IMR-90 (cell line): ENCODE results near the gene CACNG8. TPM values are rescaled to one million over a fixed set of nuclear protein-coding genes. Genes with fewer than 3 reads are reported as not detected.

Experiments used
- ATAC-seq: fragments of 200-7000 bp; cut with Tn5 transposase; 2 replicates; pipeline ENCODE4 v1.9.1; 2020; ENCODE audit warnings: low read depth, mild to moderate bottlenecking, moderate library complexity
- BruUV-seq: library from RNA; stranded (reverse); fragments of 400-500 nt; replicated peaks from 2 replicates; lab custom pipeline; 2021; lab: Mats Ljungman, UMichigan
- CTCF ChIA-PET: fragments of 300-600 bp; formaldehyde crosslinking; extraction: SDS; loops from one replicate; lab custom pipeline; 2021; ENCODE audit warnings: antibody characterized with exemption; lab: Yijun Ruan, JAX
- POLR2A ChIA-PET: fragments of 300-600 bp; sonication (Branson Sonifier 250); formaldehyde crosslinking; loops from one replicate; lab custom pipeline; 2022; ENCODE audit warnings: antibody characterized with exemption; ENCODE audit not compliant: unreplicated experiment; lab: Charles Lee
- DNase-seq: peaks from one replicate; pipeline ENCODE4 v3.0.0; 2013
- H2AFZ ChIP-seq: replicated peaks from 2 replicates; pipeline ENCODE3; 2013; ENCODE audit warnings: low read length, mild to moderate bottlenecking; ENCODE audit not compliant: poor library complexity
- H2AK5ac ChIP-seq: 2 replicates; pipeline ENCODE4 v1.6.1; 2013; ENCODE audit warnings: low read depth, low read length, inconsistent platforms
- H2AK9ac ChIP-seq: replicated peaks from 2 replicates; pipeline ENCODE3; 2013; ENCODE audit warnings: mild to moderate bottlenecking, low read depth, low read length, moderate library complexity; ENCODE audit not compliant: poor library complexity
- H2BK120ac ChIP-seq: 2 replicates; pipeline ENCODE4 v1.6.1; 2013; ENCODE audit warnings: low read depth, low read length, inconsistent platforms
- H2BK15ac ChIP-seq: 3 replicates; pipeline ENCODE4 v1.6.1; 2013; ENCODE audit warnings: low read depth, low read length, inconsistent platforms
- H2BK20ac ChIP-seq: 2 replicates; pipeline ENCODE4 v1.6.1; 2013; ENCODE audit warnings: low read depth, mild to moderate bottlenecking, inconsistent platforms, low read length, moderate library complexity
- H2BK5ac ChIP-seq: 2 replicates; pipeline ENCODE4 v1.6.1; 2013; ENCODE audit warnings: mild to moderate bottlenecking, low read depth, low read length, inconsistent platforms; ENCODE audit not compliant: poor library complexity, severe bottlenecking
- H3K14ac ChIP-seq: replicated peaks from 2 replicates; pipeline ENCODE4 v1.6.1; 2013; ENCODE audit warnings: low read depth, low read length, inconsistent platforms
- H3K18ac ChIP-seq: 2 replicates; pipeline ENCODE4 v1.6.1; 2013; ENCODE audit warnings: low read depth, low read length, control low read depth
- H3K23ac ChIP-seq: 2 replicates; pipeline ENCODE4 v1.6.1; 2013; ENCODE audit warnings: low read depth, low read length, inconsistent platforms
- H3K27ac ChIP-seq: 2 replicates; pipeline ENCODE4 v1.5.1; 2013; ENCODE audit warnings: mild to moderate bottlenecking, control low read depth, low read length; ENCODE audit not compliant: insufficient read depth
- H3K27me3 ChIP-seq: 2 replicates; pipeline ENCODE4 v1.6.1; 2013; ENCODE audit warnings: low read length; ENCODE audit not compliant: control insufficient read depth, insufficient read depth
- H3K36me3 ChIP-seq: 2 replicates; pipeline ENCODE4 v1.6.1; 2013; ENCODE audit warnings: low read length, mixed read lengths; ENCODE audit not compliant: control insufficient read depth, insufficient read depth
- H3K4ac ChIP-seq: 2 replicates; pipeline ENCODE4 v1.6.1; 2013; ENCODE audit warnings: low read depth, low read length, inconsistent platforms
- H3K4me1 ChIP-seq: 2 replicates; pipeline ENCODE4 v1.6.1; 2013; ENCODE audit warnings: low read length, mixed read lengths; ENCODE audit not compliant: control insufficient read depth, insufficient read depth
- H3K4me2 ChIP-seq: 2 replicates; pipeline ENCODE4 v1.6.1; 2013; ENCODE audit warnings: low read depth, mild to moderate bottlenecking, control low read depth, low read length, moderate library complexity
- H3K4me3 ChIP-seq: 2 replicates; pipeline ENCODE4 v1.5.1; 2013; ENCODE audit warnings: low read depth, mild to moderate bottlenecking, control low read depth, low read length, moderate library complexity; ENCODE audit not compliant: insufficient read depth
- H3K56ac ChIP-seq: 2 replicates; pipeline ENCODE4 v1.6.1; 2013; ENCODE audit warnings: low read length, inconsistent platforms; ENCODE audit not compliant: insufficient read depth; ENCODE audit errors: extremely low read depth
- H3K79me1 ChIP-seq, 2 experiments: 2 replicates each; pipeline ENCODE4 v1.6.1; 2013; ENCODE audit warnings: low read length in 2 of 2, inconsistent platforms in 1 of 2, low read depth in 1 of 2
- H3K9ac ChIP-seq: 2 replicates; pipeline ENCODE4 v1.6.1; 2013; ENCODE audit warnings: low read depth, low read length, control low read depth
- H3K9me1 ChIP-seq: 2 replicates; pipeline ENCODE4 v1.6.1; 2013; ENCODE audit warnings: low read length, inconsistent platforms; ENCODE audit not compliant: insufficient read depth
- H3K9me3 ChIP-seq: 2 replicates; pipeline ENCODE4 v1.6.1; 2013; ENCODE audit warnings: low read length; ENCODE audit not compliant: control insufficient read depth, insufficient read depth
- H4K20me1 ChIP-seq: 2 replicates; pipeline ENCODE4 v1.6.1; 2013; ENCODE audit warnings: low read length, inconsistent platforms; ENCODE audit not compliant: insufficient read depth
- H4K5ac ChIP-seq: 2 replicates; pipeline ENCODE4 v1.6.1; 2013; ENCODE audit warnings: mild to moderate bottlenecking, low read depth, low read length, control low read depth
- H4K8ac ChIP-seq, 2 experiments: 2 replicates each; pipeline ENCODE4 v1.6.1; 2013; ENCODE audit warnings: low read depth in 2 of 2, low read length in 2 of 2, control low read depth in 1 of 2, inconsistent platforms in 1 of 2
- H4K91ac ChIP-seq: 2 replicates; pipeline ENCODE4 v1.6.1; 2013; ENCODE audit warnings: low read depth, low read length, inconsistent platforms; ENCODE audit not compliant: insufficient read depth
- CEBPB ChIP-seq: IDR thresholded peaks from 2 replicates; pipeline ENCODE4 v1.6.1; 2012; ENCODE audit warnings: low read depth, low read length, improper control_type of control experiment
- CHD1 ChIP-seq: IDR thresholded peaks from 2 replicates; pipeline ENCODE4 v1.6.1; 2012; ENCODE audit warnings: low read depth, low read length, improper control_type of control experiment
- CTCF ChIP-seq: conservative IDR thresholded peaks from 2 replicates; pipeline ENCODE4 v1.5.1; 2012; ENCODE audit warnings: mild to moderate bottlenecking, low read depth, low read length, improper control_type of control experiment
- FOS ChIP-seq: fragments of 150-350 bp; IDR thresholded peaks from 2 replicates; pipeline ENCODE4 v1.6.1; 2016; ENCODE audit warnings: low read depth, low read length
- MAFK ChIP-seq: IDR thresholded peaks from 2 replicates; pipeline ENCODE4 v1.6.1; 2012; ENCODE audit warnings: low read depth, low read length, improper control_type of control experiment
- MXI1 ChIP-seq: IDR thresholded peaks from 2 replicates; pipeline ENCODE4 v1.6.1; 2012; ENCODE audit warnings: low read depth, mild to moderate bottlenecking, low read length, moderate library complexity, borderline replicate concordance
- POLR2A ChIP-seq: IDR thresholded peaks from 2 replicates; pipeline ENCODE4 v1.6.1; 2012; ENCODE audit warnings: mild to moderate bottlenecking, low read depth, low read length
- RAD21 ChIP-seq: IDR thresholded peaks from 2 replicates; pipeline ENCODE4 v1.6.1; 2012; ENCODE audit warnings: low read length, improper control_type of control experiment
- RCOR1 ChIP-seq: IDR thresholded peaks from 2 replicates; pipeline ENCODE4 v1.6.1; 2012; ENCODE audit warnings: mild to moderate bottlenecking, low read length, improper control_type of control experiment; ENCODE audit not compliant: insufficient replicate concordance
- RFX5 ChIP-seq: IDR thresholded peaks from 2 replicates; pipeline ENCODE4 v1.8.0; 2012; ENCODE audit warnings: low read depth, mild to moderate bottlenecking, low read length, moderate library complexity
- SMC3 ChIP-seq: fragments of 150-350 bp; IDR thresholded peaks from 2 replicates; pipeline ENCODE4 v1.6.1; 2016; ENCODE audit warnings: low read depth, mild to moderate bottlenecking, antibody characterized with exemption, low read length, moderate library complexity
- WGBS, 2 experiments: methylation state at CpG; one replicate each; pipeline versions ENCODE4 v1.1.5 to v1.1.7; 2013; ENCODE audit warnings: missing lambda C conversion rate in 2 of 2; ENCODE audit not compliant: insufficient read length in 1 of 2; ENCODE audit errors: extremely low coverage in 2 of 2; 5-methylcytosine and 5-hydroxymethylcytosine counted together
- dilution Hi-C: fragments of 300-500 bp; cut with HindIII; formaldehyde crosslinking; loops from one replicate; pipeline ENCODE4 v1.14.3; 2018; ENCODE audit warnings: low sequenced_read_pairs; ENCODE audit not compliant: unreplicated experiment
- in situ Hi-C: fragments of 300-500 bp; cut with MboI; formaldehyde crosslinking; loops from 3 replicates; pipeline ENCODE4 v1.14.3; 2019; ENCODE audit warnings: low sequenced_read_pairs, inconsistent platforms, mixed read lengths
- intact Hi-C: fragments of 100-400 bp; cut with micrococcal nuclease; formaldehyde crosslinking; loops from 2 replicates; pipeline ENCODE4 v1.10.0; 2022
- polyA plus RNA-seq, 3 experiments: library from polyadenylated mRNA; depleted of rRNA; stranded (reverse); fragments of >200 nt; gene quantifications; 2 replicates each; pipeline ENCODE4 v1.2.3, GENCODE V29; 2012; ENCODE audit warnings: low replicate concordance in 1 of 3
- total RNA-seq: library from RNA; depleted of rRNA; stranded (reverse); fragments of >200 nt; gene quantifications from 2 replicates; pipeline ENCODE4 v1.2.3, GENCODE V29; 2012
- TF ChIP-seq, protein P1 (sequence below): fragments of 150-350 bp; IDR thresholded peaks from 2 replicates; pipeline ENCODE4 v1.6.1; 2017; ENCODE audit warnings: mild to moderate bottlenecking, antibody characterized with exemption, low read length, low read depth

CACNG8 gene
- total and polyA plus RNA-seq, 2 of the 4 experiments (the other 2 are of a cell fraction): 0.15 TPM; not detected in 1

DNA sequence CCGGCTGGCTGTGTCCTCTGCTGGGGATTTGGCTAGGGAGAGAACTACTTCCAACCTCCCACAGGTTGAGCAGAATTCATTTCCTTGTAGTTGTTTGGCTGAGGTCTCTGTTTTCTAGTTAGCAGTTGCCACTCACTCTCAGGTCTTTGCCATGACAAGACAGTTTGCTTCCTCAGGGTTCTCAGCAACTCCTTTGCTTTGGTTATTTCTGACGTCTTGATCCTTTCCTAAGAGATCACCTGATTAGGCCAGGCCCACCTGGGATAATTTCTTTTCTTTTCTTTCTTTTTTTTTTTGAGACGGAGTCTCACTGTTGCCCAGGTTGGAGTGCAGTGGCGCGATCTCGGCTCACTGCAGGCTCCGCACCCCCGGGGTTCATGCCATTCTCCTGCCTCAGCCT is 9.4 kb upstream of the CACNG8 start:
- Histone ChIP-seq H3K27me3 (peaks cover 15% of the 10 kb centered on the region), H4K20me1 (no peaks in the 10 kb centered on the region), H2AK5ac (no peak overlapping the region), H3K4ac (no peak overlapping the region), H3K23ac (no peak overlapping the region), H3K9me1 (no peaks in the 10 kb centered on the region), H3K18ac (no peak overlapping the region), H2BK120ac (no peak overlapping the region), H2BK20ac (no peak overlapping the region), H3K56ac (no peak overlapping the region), H3K36me3 (no peaks in the 10 kb centered on the region), H3K4me3 (no peak overlapping the region), H4K91ac (no peak overlapping the region), H2AFZ (no peak overlapping the region), H3K79me1 (no peaks in the 10 kb centered on the region), H3K9me3 (no peaks in the 10 kb centered on the region; the same call in 1 of the 2 replicates), H3K14ac (no peak overlapping the region), H4K8ac (no peak overlapping the region), H2AK9ac (no peak overlapping the region), H2BK5ac (no peak overlapping the region), H3K27ac (no peak overlapping the region), H4K5ac (no peak overlapping the region), H3K4me2 (no peak overlapping the region), H2BK15ac (no peak overlapping the region), H3K9ac (no peak overlapping the region), H3K4me1 (no peaks in the 10 kb centered on the region)
- ChIA-PET CTCF (no interaction called here), POLR2A (no interaction called here)
- no TSS peak for BruUV-seq
- in situ Hi-C loops (no loop called here), intact Hi-C loops (no loop called here), dilution Hi-C loops (no loop called here)
- no CpG with 5 or more reads among the region's 8 CpGs for WGBS, 2 experiments
- no peak for ATAC-seq
- no peak for TF ChIP-seq FOS
- no peak for TF ChIP-seq MXI1
- no peak for TF ChIP-seq RCOR1
- TF ChIP-seq CEBPB: no peak
- TF ChIP-seq, protein P1, sequence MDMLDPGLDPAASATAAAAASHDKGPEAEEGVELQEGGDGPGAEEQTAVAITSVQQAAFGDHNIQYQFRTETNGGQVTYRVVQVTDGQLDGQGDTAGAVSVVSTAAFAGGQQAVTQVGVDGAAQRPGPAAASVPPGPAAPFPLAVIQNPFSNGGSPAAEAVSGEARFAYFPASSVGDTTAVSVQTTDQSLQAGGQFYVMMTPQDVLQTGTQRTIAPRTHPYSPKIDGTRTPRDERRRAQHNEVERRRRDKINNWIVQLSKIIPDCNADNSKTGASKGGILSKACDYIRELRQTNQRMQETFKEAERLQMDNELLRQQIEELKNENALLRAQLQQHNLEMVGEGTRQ: no peak
- TF ChIP-seq CHD1: no peak
- TF ChIP-seq CTCF: no peak
- TF ChIP-seq MAFK: no peak
- no peak for TF ChIP-seq RFX5
- no peak for TF ChIP-seq SMC3
- no peak for TF ChIP-seq RAD21
- TF ChIP-seq POLR2A: no peak
- no peak for DNase-seq
